Neural progenitor cell (in vitro differentiated cells): ENCODE results near the gene THAP12. TPM values are rescaled to one million over a fixed set of nuclear protein-coding genes. Genes with fewer than 3 reads are reported as not detected.

Experiments
- DNase-seq: peaks from one replicate; pipeline ENCODE4 v3.0.0-alpha.2; 2016; ENCODE audit warnings: low spot score
- H2AFZ ChIP-seq: fragments of 200-600 bp; sonication (generic); replicated peaks from 2 replicates; pipeline ENCODE4 v1.6.1; 2016; ENCODE audit warnings: antibody characterized with exemption
- H3F3A ChIP-seq: fragments of 200-600 bp; sonication (generic); 2 replicates; pipeline ENCODE4 v1.6.1; 2016; ENCODE audit warnings: antibody characterized with exemption, low read depth
- H3K27ac ChIP-seq: fragments of 200-600 bp; sonication (generic); 2 replicates; pipeline ENCODE4 v1.5.1; 2016; ENCODE audit warnings: mild to moderate bottlenecking
- H3K27me3 ChIP-seq: fragments of 200-600 bp; sonication (generic); 2 replicates; pipeline ENCODE4 v1.6.1; 2016; ENCODE audit warnings: mild to moderate bottlenecking, moderate library complexity
- H3K36me3 ChIP-seq: fragments of 200-600 bp; sonication (generic); 2 replicates; pipeline ENCODE4 v1.5.1; 2016
- H3K4me1 ChIP-seq: fragments of 200-600 bp; sonication (generic); 2 replicates; pipeline ENCODE4 v1.6.1; 2016; ENCODE audit warnings: mixed run types
- H3K4me2 ChIP-seq: fragments of 200-600 bp; sonication (generic); 2 replicates; pipeline ENCODE4 v1.6.1; 2016
- H3K4me3 ChIP-seq: fragments of 200-600 bp; sonication (generic); 2 replicates; pipeline ENCODE4 v1.5.1; 2016
- H3K79me2 ChIP-seq: fragments of 200-600 bp; sonication (generic); 2 replicates; pipeline ENCODE4 v1.6.1; 2016; ENCODE audit warnings: low read depth
- H3K9ac ChIP-seq: fragments of 200-600 bp; sonication (generic); 2 replicates; pipeline ENCODE4 v1.6.1; 2016
- H3K9me3 ChIP-seq: fragments of 200-600 bp; sonication (generic); 2 replicates; pipeline ENCODE4 v1.5.1; 2016; ENCODE audit warnings: low read depth
- H4K20me1 ChIP-seq: fragments of 200-600 bp; sonication (generic); 2 replicates; pipeline ENCODE4 v1.6.1; 2016; ENCODE audit warnings: low read depth
- H3K27ac Mint-ChIP-seq: 3 replicates; pipeline ENCODE4 v1.8.0; 2021; ENCODE audit warnings: mixed read lengths
- H3K27me3 Mint-ChIP-seq: 2 replicates; pipeline ENCODE4 v1.8.0; 2022; ENCODE audit warnings: low read depth, mild to moderate bottlenecking, inconsistent platforms, moderate library complexity, mixed read lengths; ENCODE audit not compliant: insufficient read depth
- H3K36me3 Mint-ChIP-seq: 3 replicates; pipeline ENCODE4 v1.8.0; 2021; ENCODE audit warnings: mixed read lengths
- H3K4me1 Mint-ChIP-seq: 3 replicates; pipeline ENCODE4 v1.8.0; 2021; ENCODE audit warnings: mixed read lengths
- H3K4me3 Mint-ChIP-seq: 3 replicates; pipeline ENCODE4 v1.8.0; 2021; ENCODE audit warnings: mild to moderate bottlenecking, moderate library complexity, mixed read lengths
- H3K9me3 Mint-ChIP-seq: 3 replicates; pipeline ENCODE4 v1.8.0; 2020; ENCODE audit warnings: mixed read lengths
- EZH2 ChIP-seq: fragments of 200-600 bp; sonication (generic); IDR thresholded peaks from 2 replicates; pipeline ENCODE4 v1.6.1; 2017; ENCODE audit warnings: antibody characterized with exemption, mild to moderate bottlenecking, moderate library complexity
- EZH2phosphoT487 ChIP-seq: fragments of 200-600 bp; sonication (generic); IDR thresholded peaks from 2 replicates; pipeline ENCODE4 v1.6.1; 2017; ENCODE audit warnings: antibody characterized with exemption
- total RNA-seq: library from RNA; depleted of rRNA; stranded (reverse); fragments of >200 nt; gene quantifications from 2 replicates; pipeline ENCODE4 v1.2.3, GENCODE V29; 2015; ENCODE audit warnings: low replicate concordance
- TF ChIP-seq, protein P1 (sequence below): fragments of 200-600 bp; sonication (generic); IDR thresholded peaks from 2 replicates; pipeline ENCODE4 v1.5.1; 2017; ENCODE audit warnings: antibody characterized with exemption, mild to moderate bottlenecking

Gene THAP12
- total RNA-seq, 1 donor from 2014 or later, result 112 TPM

- Mint-ChIP-seq H3K36me3 (peaks cover 7% of the 10 kb centered on the region), H3K9me3 (no peaks in the 10 kb centered on the region), H3K4me1 (peaks cover 6% of the 10 kb centered on the region), H3K27ac (no peak overlapping the region), H3K27me3 (no peaks in the 10 kb centered on the region), H3K4me3 (no peak overlapping the region)
- H3K79me2 ChIP-seq, result peaks cover 8% of the 10 kb centered on the region
- H3F3A ChIP-seq, result no peaks in the 10 kb centered on the region
- H2AFZ ChIP-seq, result no peak overlapping the region
- DNase-seq, result no peak
- peaks cover 11% of the 10 kb centered on the region for H4K20me1 ChIP-seq
- no peaks in the 10 kb centered on the region for H3K4me1 ChIP-seq
- H3K27ac ChIP-seq, result no peak overlapping the region
- H3K9me3 ChIP-seq, result no peaks in the 10 kb centered on the region
- TF ChIP-seq, protein P1, sequence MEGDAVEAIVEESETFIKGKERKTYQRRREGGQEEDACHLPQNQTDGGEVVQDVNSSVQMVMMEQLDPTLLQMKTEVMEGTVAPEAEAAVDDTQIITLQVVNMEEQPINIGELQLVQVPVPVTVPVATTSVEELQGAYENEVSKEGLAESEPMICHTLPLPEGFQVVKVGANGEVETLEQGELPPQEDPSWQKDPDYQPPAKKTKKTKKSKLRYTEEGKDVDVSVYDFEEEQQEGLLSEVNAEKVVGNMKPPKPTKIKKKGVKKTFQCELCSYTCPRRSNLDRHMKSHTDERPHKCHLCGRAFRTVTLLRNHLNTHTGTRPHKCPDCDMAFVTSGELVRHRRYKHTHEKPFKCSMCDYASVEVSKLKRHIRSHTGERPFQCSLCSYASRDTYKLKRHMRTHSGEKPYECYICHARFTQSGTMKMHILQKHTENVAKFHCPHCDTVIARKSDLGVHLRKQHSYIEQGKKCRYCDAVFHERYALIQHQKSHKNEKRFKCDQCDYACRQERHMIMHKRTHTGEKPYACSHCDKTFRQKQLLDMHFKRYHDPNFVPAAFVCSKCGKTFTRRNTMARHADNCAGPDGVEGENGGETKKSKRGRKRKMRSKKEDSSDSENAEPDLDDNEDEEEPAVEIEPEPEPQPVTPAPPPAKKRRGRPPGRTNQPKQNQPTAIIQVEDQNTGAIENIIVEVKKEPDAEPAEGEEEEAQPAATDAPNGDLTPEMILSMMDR, result no peak
- TF ChIP-seq EZH2phosphoT487 (no peak), EZH2 (no peak)
- H3K4me2 ChIP-seq, result no peak overlapping the region
- no peaks in the 10 kb centered on the region for H3K27me3 ChIP-seq
- no peak overlapping the region for H3K4me3 ChIP-seq
- H3K36me3 ChIP-seq, result no peaks in the 10 kb centered on the region
- no peak overlapping the region for H3K9ac ChIP-seq
These were observed 10.1 kb upstream of the THAP12 start for GRCh38 chr11:76391021-76391420.

DNA sequence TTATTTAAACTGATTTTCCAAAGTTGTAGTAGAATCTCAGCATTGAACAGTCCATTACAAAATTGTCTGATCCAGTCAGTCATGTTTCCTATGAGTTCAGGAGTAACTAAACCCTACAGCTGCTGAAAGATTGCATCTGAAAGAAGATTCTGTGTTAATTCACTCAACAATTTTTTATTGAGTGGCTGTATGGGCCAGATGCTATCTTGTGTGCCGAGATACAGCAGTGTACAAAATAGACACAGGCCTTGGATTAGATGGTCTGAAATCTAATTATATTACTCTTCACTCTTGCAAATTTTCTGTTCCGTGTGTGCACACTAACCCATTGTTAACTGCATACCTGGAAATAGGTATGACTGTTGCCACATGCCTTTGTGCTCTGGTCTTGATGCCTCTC is 7.5 kb upstream of the THAP12 start:
- no peaks in the 10 kb centered on the region for H3K36me3 ChIP-seq
- H3K27ac Mint-ChIP-seq, result no peak overlapping the region
- TF ChIP-seq EZH2 (no peak), EZH2phosphoT487 (no peak)
- TF ChIP-seq, protein P1, result no peak

GRCh38 chr11:76385903-76386302 is 5.0 kb upstream of the THAP12 start:
- Mint-ChIP-seq H3K4me3 (no peak overlapping the region), H3K4me1 (peaks cover 36% of the 10 kb centered on the region), H3K27ac (no peak overlapping the region), H3K36me3 (peaks cover 28% of the 10 kb centered on the region), H3K27me3 (peaks cover 2% of the 10 kb centered on the region), H3K9me3 (no peaks in the 10 kb centered on the region)
- H4K20me1 ChIP-seq, result peaks cover 20% of the 10 kb centered on the region
- peak overlapping the region; percentile 22 for H3K4me2 ChIP-seq
- H3K4me1 ChIP-seq, result peaks cover 20% of the 10 kb centered on the region
- H3K9ac ChIP-seq, result no peak overlapping the region
- H3K9me3 ChIP-seq, result no peaks in the 10 kb centered on the region
- no peaks in the 10 kb centered on the region for H3K27me3 ChIP-seq
- H3K36me3 ChIP-seq, result no peaks in the 10 kb centered on the region
- H3K27ac ChIP-seq, result no peak overlapping the region
- DNase-seq, result no peak
- H2AFZ ChIP-seq, result no peak overlapping the region
- no peak overlapping the region for H3K4me3 ChIP-seq
- H3F3A ChIP-seq, result peaks cover 7% of the 10 kb centered on the region
- TF ChIP-seq, protein P1, result no peak
- no peak for TF ChIP-seq EZH2
- TF ChIP-seq EZH2phosphoT487, result no peak
- H3K79me2 ChIP-seq, result peaks cover 36% of the 10 kb centered on the region

More for the DNA sequence above, 7.5 kb upstream of the THAP12 start:
- Histone ChIP-seq H3K27me3 (no peaks in the 10 kb centered on the region), H3K9ac (no peak overlapping the region), H3F3A (no peaks in the 10 kb centered on the region), H2AFZ (no peak overlapping the region), H3K9me3 (no peaks in the 10 kb centered on the region), H3K4me2 (no peak overlapping the region), H3K4me1 (peaks cover 5% of the 10 kb centered on the region), H4K20me1 (peaks cover 23% of the 10 kb centered on the region), H3K4me3 (no peak overlapping the region), H3K27ac (no peak overlapping the region), H3K79me2 (peaks cover 16% of the 10 kb centered on the region)
- DNase-seq, result no peak
- Mint-ChIP-seq H3K27me3 (peaks cover 2% of the 10 kb centered on the region), H3K4me1 (peaks cover 18% of the 10 kb centered on the region), H3K36me3 (peaks cover 20% of the 10 kb centered on the region), H3K9me3 (no peaks in the 10 kb centered on the region), H3K4me3 (no peak overlapping the region)
